ENCODE data around the gene IGF1R. TPM values are rescaled to one million over a fixed set of nuclear protein-coding genes. Genes with fewer than 3 reads are reported as not detected.

IGF1R gene
- total RNA-seq, 1 donor from 2014 or later, result 28.2 TPM

DNA sequence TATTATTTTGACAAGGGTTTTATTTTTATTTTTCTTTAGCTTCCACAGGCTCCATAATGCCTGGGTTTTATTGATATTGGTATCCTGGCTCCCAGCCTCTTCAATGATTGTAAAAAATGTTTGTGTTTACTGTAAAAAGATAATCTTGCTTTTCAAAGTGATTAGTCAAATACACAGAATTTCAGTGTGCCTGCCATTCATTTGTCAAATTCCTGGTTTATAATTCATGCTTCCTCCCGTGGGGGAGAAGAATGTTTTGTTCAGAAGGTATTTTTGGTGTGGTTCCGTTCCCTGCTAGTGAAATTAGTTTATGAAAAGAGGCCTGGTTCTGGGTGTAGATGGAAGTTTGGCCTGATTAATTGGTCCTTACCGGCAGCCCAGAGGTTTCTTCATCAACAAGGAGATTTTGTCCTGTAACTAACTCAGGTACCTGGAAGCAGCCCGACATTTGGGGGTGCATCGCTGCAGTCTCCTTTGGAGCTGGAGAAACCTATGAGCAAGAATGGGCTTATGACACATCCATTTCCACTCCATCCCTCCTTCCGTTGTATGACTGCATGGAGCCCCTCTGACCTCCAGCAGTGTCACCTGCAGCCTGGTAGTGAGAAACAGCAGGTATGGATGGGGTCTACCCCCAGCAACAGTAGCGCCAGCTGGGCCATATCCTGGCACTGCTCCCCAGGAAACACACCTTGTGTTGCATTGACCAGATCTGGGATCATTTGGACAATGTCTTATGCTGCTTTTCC lies 257.8 kb downstream of the IGF1R start:
- DNase-seq (ENCODE audit: low read depth, low spot score), result no peak

- no peak for DNase-seq (ENCODE audit: low read depth, low spot score)
Measured at GRCh38 chr15:98906712-98907083, 258.4 kb downstream of the IGF1R start.

- DNase-seq (ENCODE audit: low read depth, low spot score), result no peak
Measured at GRCh38 chr15:98907927-98908471, 259.7 kb downstream of the IGF1R start.

DNA sequence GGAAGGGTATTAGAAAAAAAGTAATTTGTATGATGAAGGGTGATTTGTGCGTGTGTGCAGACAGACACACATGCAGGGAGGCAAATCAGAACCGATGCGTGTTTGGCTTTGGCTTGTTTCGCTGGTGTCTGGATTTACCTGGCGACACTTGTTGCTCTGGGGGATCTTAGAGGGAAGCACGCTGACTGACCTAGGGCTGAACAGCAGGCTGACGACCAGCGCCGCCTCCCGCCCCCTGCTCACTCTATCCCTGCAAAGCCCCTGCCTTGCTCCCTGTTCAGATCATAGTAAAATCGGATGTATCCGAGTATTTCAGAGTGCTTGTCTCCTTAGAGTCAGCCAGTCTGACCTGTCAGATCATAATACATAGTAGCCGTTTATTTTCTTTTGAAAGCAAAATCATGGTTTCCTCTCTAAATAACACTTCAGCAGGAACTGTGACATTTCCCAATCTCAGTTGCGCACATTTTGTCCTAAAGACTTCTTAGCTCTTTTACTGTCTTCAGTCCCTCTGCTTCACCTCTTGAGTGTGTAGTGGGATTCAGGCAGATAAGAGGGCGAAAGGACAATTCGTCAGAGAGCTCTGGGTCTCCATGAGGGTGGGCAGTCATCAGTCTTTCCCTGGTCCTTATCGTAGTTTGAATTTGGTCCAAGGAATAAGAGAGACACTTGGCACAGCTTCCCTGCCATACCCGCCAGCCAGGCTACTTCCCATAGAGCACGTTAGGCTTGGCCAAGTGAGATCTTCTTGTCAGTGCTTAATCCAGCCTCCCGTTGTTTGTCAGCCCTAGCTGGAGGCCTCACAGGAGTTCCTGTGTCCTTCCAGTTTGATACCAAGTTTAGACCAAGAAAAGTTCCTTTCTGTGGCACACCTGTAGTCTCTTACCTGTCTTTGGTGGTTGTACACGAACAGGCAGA lies 261.9 kb downstream of the IGF1R start:
- no peak for DNase-seq (ENCODE audit: low read depth, low spot score)

DNA sequence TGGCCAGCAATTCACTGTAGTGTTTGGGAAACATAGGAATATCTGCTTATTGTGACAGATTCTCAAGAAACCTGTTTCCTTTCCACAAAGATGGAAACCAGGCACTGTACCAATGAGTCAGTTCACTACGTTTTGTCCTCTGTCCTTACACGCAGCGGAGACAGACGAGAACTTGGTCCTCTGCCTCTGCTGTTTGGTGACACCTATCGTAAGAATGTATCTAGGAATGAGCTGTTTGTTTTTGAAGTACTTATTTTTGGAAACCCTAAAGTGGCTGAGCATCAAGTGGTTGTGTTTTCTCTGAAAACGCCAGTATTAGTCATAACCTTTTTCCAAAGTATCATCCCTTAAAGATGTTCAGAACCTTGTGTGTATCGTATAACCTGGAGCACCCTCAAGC lies 266.3 kb downstream of the IGF1R start:
- peak; percentile 39 for DNase-seq (ENCODE audit: low read depth, low spot score)

- DNase-seq (ENCODE audit: low read depth, low spot score), result no peak
Measured at GRCh38 chr15:98916826-98917225, 268.5 kb downstream of the IGF1R start.

DNA sequence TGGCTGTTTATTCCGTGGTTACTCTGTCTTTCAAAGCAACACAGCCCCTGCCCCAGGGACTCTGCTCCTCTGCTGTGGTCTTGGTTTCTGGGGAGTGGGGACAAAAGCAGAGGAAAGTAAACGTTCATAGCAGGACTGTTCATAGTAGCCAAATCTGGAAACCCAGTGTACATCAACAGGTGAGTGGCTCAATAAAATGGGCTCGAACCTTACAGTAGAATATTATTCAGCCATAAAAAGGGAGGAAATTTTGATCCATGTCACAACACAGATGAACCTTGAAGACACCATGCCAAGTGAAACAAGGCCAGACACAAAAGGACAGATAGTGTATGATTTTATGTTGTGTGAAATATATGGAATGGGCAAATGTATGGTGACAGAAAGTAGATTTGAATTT lies 269.1 kb downstream of the IGF1R start:
- DNase-seq (ENCODE audit: low read depth, low spot score), result no peak

DNA sequence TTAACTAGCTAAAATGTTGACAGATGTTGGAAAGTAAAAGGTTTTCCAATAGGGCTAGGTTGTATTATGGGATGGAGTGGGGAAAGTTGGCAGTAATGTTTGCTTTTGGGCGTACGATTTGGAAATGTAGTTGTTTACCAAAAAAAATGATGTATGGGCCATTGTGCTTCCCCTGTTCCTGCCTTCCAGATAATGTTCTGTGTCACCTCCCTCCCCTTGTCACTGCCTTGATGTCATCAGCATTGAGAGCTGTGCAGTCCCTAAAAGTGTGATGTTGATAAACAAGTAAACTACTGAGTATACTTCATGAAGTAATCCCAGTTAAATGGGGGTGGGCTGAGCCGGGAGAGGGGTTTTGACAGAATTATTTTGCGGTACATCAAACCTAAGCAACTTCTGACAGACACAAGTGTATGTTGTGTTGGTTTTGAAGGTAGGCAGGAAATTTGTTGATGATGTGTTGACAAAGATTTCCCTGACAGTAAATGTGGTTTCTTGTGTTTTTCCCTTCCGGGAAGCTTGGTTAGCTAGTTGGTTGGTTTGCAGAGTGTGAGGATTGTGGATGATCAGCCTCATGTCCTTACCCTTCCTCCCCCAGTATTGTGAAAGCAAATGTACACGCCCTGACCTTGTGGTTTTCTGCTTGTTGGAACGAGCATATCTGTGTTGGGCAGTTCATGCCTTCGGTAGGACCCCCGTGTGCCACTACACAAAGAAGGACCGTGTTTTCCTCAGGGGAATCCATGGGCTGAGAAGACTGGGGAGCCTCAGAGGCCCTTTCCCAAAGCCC lies 271.9 kb downstream of the IGF1R start:
- no peak for DNase-seq (ENCODE audit: low read depth, low spot score)

DNA sequence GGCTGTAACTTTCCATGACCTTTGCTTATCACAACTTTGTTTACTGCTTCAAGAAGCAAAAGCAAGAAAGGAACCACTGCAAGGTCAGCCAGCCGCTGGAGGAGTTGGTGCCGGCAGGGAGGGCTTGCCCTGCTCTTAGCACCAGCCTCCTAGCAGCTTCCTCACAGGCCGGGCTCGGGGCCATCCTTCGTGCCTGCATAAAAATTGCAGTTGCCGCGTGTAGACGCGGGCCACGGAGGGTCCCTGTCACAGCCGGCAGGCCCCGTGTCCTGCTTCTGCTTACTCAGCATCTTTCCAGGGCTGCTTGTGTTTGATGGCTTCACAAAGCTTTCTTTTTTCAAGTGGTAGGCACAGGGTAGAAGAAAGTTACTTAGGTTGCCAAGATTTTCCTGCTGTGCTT lies 274.8 kb downstream of the IGF1R start:
- DNase-seq (ENCODE audit: low read depth, low spot score), result no peak

- no peak for DNase-seq (ENCODE audit: low read depth, low spot score)
Measured at GRCh38 chr15:98923579-98923978, 275.2 kb downstream of the IGF1R start.

GRCh38 chr15:98924401-98925049 lies 276.2 kb downstream of the IGF1R start:
- DNase-seq (ENCODE audit: low read depth, low spot score), result no peak

DNA sequence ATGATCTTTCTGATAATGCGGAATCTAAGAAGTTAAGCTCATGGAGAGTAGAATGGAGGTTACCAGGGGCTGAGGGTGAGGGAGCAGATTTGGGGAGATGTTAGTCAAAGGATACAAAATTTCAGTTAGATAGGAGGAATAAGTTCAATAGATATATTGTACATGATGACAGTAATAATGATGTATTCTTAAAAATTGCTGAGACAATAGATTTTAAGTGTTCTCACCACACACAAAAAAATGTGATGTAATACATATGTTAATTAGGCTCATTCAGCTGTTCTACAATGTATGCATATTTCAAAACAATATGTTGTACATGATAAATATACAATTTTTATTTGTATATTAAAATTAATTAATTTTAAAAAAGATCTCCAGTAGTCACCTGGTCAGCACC lies 277.9 kb downstream of the IGF1R start:
- DNase-seq (ENCODE audit: low read depth, low spot score), result no peak

- no peak for DNase-seq (ENCODE audit: low read depth, low spot score)
Measured at GRCh38 chr15:98927022-98927421, 278.7 kb downstream of the IGF1R start.

GRCh38 chr15:98927996-98928395 lies 279.7 kb downstream of the IGF1R start:
- no peak for DNase-seq (ENCODE audit: low read depth, low spot score)

DNA sequence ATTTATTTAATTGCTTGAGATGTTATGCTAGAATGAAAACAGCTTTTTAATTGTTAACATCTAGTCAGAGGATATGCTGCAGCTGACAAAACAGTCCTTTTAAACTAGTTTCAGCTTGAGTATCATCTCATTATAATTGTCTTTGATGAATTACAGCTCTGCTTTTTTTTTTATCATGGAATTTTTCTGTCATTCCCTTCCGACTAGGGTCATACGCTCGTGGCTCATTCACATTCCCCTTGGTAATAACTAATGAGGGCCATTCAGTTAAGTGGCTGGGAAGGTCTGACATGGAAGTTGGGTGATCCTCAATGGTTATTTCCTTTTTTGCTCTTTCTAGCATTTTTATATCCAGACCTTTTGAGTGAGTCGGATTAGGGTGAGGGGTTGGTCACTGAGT lies 282.2 kb downstream of the IGF1R start:
- no peak for DNase-seq (ENCODE audit: low read depth, low spot score)

DNA sequence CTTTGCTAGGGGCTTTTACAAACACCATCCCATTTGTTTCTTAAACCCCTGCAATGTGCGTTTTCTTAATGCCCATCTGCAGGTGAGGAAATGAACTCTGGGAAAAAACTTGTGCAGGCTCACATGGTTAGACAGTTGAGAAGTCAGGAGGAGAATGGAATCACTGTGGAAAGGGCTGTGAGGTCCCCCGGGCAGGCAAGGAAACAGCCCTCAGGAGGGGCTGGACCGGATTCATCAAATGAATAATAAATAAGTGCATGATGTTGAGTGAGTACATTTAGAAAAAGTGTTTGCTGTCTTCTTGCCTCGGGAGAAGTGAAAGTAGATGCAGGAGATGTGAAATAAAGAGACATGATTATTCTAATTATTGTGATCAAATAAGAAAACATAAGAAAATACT lies 282.7 kb downstream of the IGF1R start:
- no peak for DNase-seq (ENCODE audit: low read depth, low spot score)

DNA sequence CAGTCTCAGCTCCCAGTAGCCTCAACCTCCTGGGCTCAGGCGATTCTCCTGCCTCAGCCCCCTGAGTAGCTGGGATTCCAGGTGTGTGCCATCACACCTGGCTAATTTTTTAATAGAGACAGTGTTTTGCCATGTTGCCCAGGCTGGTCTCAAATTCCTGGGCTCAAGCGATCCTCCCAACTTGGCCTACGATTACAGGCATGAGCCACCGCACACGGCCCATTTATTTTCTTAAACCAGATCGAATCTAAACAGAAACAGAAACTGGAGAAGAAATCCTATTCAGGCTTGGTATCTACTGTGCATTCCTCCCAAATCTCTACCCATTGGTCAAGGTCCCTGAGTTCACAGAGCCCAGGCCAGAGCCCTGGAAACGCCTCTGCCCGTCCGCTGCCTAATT lies 285.1 kb downstream of the IGF1R start:
- no peak for DNase-seq (ENCODE audit: low read depth, low spot score)

- no peak for DNase-seq (ENCODE audit: low read depth, low spot score)
Measured at GRCh38 chr15:98935736-98936135, 287.4 kb downstream of the IGF1R start.

- DNase-seq (ENCODE audit: low read depth, low spot score), result no peak
Measured at GRCh38 chr15:98937413-98938104, 289.2 kb downstream of the IGF1R start.

DNA sequence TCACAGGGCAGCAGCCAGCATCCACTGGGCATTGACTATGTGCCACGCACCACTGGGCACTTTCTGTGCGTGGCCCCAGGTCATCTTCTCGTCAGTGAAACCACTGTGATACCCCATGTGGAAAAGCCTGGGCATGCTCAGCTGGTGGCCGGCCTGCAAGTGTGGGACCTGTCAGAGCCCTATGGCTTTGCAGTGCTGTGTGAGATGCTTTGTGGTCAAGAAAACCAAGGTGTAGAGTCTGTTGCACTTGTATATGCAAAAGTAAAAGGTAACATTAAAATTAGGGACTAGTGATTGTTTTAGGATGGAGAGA lies 289.7 kb downstream of the IGF1R start:
- no peak for DNase-seq (ENCODE audit: low read depth, low spot score)

GRCh38 chr15:98938799-98939198 lies 290.5 kb downstream of the IGF1R start:
- no peak for DNase-seq (ENCODE audit: low read depth, low spot score)

Data from pulmonary artery endothelial cell (primary cell).